ENCODE measurements around the gene PRCP.
"Not testable (repeated sequence)": the region's sequence is repeated elsewhere in the genome, so short reads cannot be mapped to it uniquely, and the experiment has no call there.

Gene PRCP

GRCh38 chr11:82858556-82859091 is 41.6 kb downstream of the PRCP start:
- peak; percentile 81 for DNase-seq (ENCODE audit: low read depth)
- no peak overlapping the region for H3K4me3 ChIP-seq (ENCODE audit: low read length)
- no peak for TF ChIP-seq CTCF (conservative IDR thresholded peaks at IDR 0.05; ENCODE audit: low read depth, low read length)

GRCh38 chr11:82858133-82858532 is 42.1 kb downstream of the PRCP start:
- no peak for TF ChIP-seq CTCF (conservative IDR thresholded peaks at IDR 0.05; ENCODE audit: low read depth, low read length)
- DNase-seq (ENCODE audit: low read depth), result no peak
- H3K4me3 ChIP-seq (ENCODE audit: low read length), result no peak overlapping the region

GRCh38 chr11:82857145-82857544 is 43.1 kb downstream of the PRCP start:
- DNase-seq (ENCODE audit: low read depth), result no peak
- TF ChIP-seq CTCF (conservative IDR thresholded peaks at IDR 0.05; ENCODE audit: low read depth, low read length), result no peak
- no peak overlapping the region for H3K4me3 ChIP-seq (ENCODE audit: low read length)

- DNase-seq (ENCODE audit: low read depth), result no peak
- no peak for TF ChIP-seq CTCF (conservative IDR thresholded peaks at IDR 0.05; ENCODE audit: low read depth, low read length)
- H3K4me3 ChIP-seq (ENCODE audit: low read length), result no peak overlapping the region
Observed at GRCh38 chr11:82855616-82856015, 44.6 kb downstream of the PRCP start.

GRCh38 chr11:82854916-82855315 is 45.3 kb downstream of the PRCP start:
- not testable (repeated sequence) for DNase-seq (ENCODE audit: low read depth); H3K4me3 ChIP-seq (ENCODE audit: low read length)

GRCh38 chr11:82854242-82854641 is 46.0 kb downstream of the PRCP start:
- no peak for DNase-seq (ENCODE audit: low read depth)
- H3K4me3 ChIP-seq (ENCODE audit: low read length), result no peak overlapping the region
- no peak for TF ChIP-seq CTCF (conservative IDR thresholded peaks at IDR 0.05; ENCODE audit: low read depth, low read length)

GRCh38 chr11:82848829-82849228 is 51.4 kb downstream of the PRCP start:
- no peak for DNase-seq (ENCODE audit: low read depth)
- H3K4me3 ChIP-seq (ENCODE audit: low read length), result no peak overlapping the region
- TF ChIP-seq CTCF (conservative IDR thresholded peaks at IDR 0.05; ENCODE audit: low read depth, low read length), result no peak
